ENCODE results near the gene ABCB10.
"Not testable (repeated sequence)": the region's sequence is repeated elsewhere in the genome, so short reads cannot be mapped to it uniquely, and the experiment has no call there.

ABCB10 gene

GRCh38 chr1:229572286-229572685 is 13.8 kb upstream of the ABCB10 start:
- DNase-seq (ENCODE audit: low read depth), result no peak

- DNase-seq (ENCODE audit: low read depth), result no peak
Observed at GRCh38 chr1:229570891-229571516, 12.5 kb upstream of the ABCB10 start.

DNA sequence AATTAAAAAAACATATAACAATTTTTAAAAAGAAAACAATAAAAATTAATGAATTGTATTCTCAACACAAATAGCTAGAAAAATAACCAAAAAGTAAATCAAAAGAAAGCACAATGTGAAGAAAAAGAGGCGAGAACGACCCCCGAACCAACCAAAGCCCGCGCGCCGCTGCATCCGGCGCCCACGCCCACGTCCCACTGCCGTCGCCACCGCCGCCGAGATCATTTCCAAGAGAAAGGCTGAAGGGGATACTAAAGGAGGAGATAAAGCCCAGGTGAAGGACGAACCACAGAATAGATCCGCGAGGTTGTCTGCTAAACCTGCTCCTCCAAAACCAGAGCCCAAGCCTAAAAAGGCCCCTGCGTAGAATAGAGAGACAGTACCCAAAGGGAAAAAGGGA is 11.8 kb upstream of the ABCB10 start:
- no peak for DNase-seq (ENCODE audit: low read depth)

DNA sequence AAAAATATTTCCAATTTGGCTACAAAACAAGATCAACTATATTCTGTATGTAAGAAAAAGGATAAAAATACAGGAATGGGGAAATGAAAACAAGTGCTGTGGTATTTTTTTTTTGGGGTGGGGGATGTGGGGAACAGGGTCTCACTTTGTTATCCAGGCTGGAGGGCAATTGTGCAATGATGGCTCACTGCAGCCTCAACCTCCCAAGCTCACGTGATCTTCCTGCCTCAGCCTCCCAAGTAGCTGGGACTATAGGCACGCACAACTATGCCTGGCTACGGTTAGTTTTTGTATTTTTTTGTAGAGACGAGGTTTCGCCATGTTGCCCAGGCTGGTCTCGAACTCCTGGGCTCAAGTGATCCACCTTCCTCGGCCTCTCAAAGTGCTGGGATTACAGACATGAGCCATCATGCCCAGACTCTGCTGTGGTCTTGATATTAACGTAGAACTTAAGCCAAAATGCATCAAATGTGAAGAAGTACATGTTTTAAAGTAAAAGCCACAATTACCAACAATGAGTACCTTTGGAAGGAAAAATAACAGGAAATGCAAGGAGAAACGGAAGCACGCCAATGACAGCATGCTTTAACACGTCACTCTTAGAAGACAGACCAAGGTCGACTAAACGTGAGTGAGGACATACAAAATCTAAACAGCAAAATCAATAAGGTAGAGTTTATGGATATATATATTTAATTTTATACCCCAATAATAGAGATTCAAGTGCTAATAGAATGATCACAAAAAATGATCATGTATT is 8.8 kb upstream of the ABCB10 start:
- DNase-seq (ENCODE audit: low read depth), result no peak

GRCh38 chr1:229563701-229564100 is 5.2 kb upstream of the ABCB10 start:
- DNase-seq (ENCODE audit: low read depth), result peak; percentile 74

DNA sequence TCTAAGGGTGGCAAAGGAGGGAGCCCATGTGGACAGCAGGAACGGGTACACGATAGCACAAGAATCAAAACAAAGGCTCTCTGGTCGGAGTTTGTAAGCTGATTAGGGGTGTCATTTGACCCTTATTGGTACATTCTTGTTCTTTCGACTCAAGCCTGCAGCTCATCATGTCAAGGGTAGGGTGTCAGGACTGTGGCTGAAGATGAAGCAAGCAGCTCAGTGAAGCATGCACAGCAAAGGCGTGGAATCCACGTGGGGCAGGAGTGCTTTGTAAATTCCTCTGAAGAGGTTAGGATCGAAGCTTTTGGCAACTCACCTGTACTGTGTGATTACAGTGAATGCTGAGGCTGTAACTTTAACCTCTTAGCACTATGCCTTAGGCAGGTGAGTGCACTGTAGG is 4.7 kb upstream of the ABCB10 start:
- peak; percentile 17 for DNase-seq (ENCODE audit: low read depth)

- no peak for DNase-seq (ENCODE audit: low read depth)
Observed at GRCh38 chr1:229562686-229563085, 4.2 kb upstream of the ABCB10 start.

DNA sequence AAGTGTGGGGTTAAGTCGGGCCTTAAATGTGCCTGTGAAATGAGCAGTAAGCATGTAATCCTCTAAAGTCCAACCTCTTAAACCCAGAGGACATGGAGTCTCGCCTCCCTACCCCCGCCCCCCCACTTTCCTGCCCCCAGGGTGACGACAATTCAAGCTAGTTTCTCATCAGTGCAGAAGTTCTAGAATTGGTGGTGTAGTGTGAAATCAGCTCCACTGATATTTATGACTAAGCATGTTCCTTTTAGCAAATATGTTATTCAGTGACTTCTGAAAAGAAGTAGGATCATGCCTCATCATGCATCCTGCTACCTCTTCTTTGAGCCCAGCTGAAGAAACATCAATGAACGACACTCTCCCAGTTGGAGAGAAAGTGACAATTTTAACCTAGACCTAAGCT is 2.6 kb upstream of the ABCB10 start:
- no peak for DNase-seq (ENCODE audit: low read depth)

DNA sequence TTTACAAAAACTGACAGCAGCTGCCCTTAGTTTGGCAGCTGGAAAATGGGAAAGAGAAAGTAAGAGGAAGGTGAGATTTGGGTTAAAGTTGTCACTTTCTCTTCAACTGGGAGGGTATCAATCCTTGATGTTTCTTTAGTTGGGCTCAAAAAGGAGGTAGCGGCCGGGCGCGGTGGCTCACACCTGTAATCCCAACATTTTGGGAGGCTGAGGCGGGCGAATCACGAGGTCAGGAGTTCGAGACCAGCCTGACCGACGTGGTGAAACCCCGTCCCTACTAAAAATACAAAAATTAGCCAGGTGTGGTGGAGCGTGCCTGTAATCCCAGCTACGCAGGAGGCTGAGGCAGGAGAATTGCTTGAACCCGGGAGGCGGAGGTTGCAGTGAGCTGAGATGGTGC is 1.6 kb upstream of the ABCB10 start:
- DNase-seq (ENCODE audit: low read depth), result not testable (repeated sequence)

- DNase-seq (ENCODE audit: low read depth), result not testable (repeated sequence)
Observed at GRCh38 chr1:229559336-229559801, 862 bp upstream of the ABCB10 start.

- DNase-seq (ENCODE audit: low read depth), result peak; percentile 34
Observed at GRCh38 chr1:229557913-229558414, 543 bp downstream of the ABCB10 start.

DNA sequence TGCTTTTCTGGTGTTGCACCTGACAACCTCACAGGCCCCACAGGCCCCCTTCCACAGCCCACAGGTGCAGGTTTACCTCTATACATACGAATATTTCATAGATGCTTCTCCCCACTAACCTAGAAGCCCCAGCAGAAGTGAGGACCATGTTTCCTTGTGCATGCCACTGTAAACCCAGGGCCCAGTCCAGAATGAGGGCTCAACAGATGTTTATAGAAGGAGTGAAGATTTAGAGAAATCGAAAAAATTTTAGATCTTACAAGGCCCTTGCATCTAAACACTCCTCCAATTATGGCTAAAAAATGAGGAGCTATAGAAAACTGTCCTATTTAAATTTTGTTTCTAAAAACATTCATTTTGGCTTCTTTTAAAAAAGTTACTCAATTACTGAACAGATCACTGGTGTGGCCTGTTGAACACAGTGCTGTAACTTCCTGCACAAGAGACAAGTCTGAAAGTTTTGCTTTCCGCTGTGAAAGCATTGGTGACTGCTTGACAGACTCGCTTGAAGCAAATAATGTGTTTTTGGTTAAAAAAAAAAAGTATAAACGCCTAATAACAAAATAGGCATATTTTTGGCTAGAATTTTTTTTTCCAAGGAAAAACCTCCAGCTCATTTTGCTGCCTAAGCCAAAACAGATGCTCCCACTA is 1.2 kb downstream of the ABCB10 start:
- peak; percentile 45 for DNase-seq (ENCODE audit: low read depth)

DNA sequence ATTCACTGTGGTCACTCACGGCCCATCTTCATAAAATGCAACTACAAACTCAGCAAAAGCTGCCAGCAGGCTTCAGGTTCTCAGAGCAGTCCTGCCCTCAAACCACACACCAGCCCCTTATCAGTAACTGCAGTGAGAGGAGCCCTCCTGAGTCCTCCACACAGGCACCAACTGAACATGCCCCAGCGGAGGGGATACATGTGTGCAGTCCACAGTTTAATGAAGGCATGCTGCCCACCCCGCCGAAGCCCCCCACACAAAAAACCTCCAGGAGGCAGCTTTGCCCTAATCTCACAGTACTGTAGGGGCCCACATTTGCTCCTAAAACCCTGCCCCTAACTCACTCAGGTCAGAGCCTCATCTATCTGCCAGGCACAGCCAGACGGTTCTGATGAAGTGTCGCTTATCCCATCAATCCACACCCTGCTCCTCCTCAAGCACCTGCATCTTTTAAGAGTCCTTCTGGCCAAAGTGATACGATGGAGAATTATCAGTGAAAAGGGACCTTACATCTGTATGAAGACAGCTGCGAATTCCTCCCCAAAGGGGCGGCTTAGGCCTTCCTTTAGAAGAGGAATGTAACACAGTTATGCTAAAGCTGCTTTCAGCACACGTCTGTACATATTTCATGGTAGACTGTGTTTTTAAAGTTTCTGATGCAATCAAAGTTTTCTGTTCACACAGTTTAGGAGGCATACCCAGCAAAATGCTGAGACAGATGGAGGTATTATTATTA is 3.5 kb downstream of the ABCB10 start:
- DNase-seq (ENCODE audit: low read depth), result peak; percentile 12

- DNase-seq (ENCODE audit: low read depth), result no peak
Observed at GRCh38 chr1:229553621-229554130, 4.8 kb downstream of the ABCB10 start.

GRCh38 chr1:229552732-229553131 is 5.8 kb downstream of the ABCB10 start:
- DNase-seq (ENCODE audit: low read depth), result no peak

GRCh38 chr1:229550812-229551567 is 7.5 kb downstream of the ABCB10 start:
- DNase-seq (ENCODE audit: low read depth), result no peak

- peak; percentile 6 for DNase-seq (ENCODE audit: low read depth)
Observed at GRCh38 chr1:229547542-229547941, 11.0 kb downstream of the ABCB10 start.

- DNase-seq (ENCODE audit: low read depth), result no peak
Observed at GRCh38 chr1:229544587-229544986, 13.9 kb downstream of the ABCB10 start.

- DNase-seq (ENCODE audit: low read depth), result no peak
Observed at GRCh38 chr1:229539863-229540506, 18.5 kb downstream of the ABCB10 start.

- no peak for DNase-seq (ENCODE audit: low read depth)
Observed at GRCh38 chr1:229538945-229539344, 19.6 kb downstream of the ABCB10 start.

DNA sequence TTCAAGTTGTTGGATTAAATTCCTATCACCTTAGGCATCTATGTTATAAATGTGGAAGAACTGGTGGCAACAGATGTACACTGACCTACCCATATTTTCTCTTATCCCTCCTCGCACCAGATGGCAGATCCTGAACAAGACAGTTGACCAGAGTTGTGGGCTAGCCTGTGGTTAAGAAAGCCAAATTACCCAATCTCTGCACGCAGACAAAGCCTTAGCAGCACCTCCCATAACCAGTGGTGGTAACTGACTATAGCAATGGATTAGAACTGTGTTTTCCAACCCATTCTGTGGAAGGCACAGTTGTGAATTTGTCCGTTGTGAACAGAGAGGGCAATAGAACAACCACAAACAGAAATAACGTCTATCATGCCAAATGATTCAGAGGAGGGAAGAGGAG is 20.6 kb downstream of the ABCB10 start:
- DNase-seq (ENCODE audit: low read depth), result no peak

Measured in EH (cell line).